Stimulated activated CD4-positive, alpha-beta T cell treated with anti-CD3 and anti-CD28 coated beads, TNF-alpha, amount 100 ng/mL, for 1 hour (primary cell): ENCODE results near the gene NUP85.
"Not testable (repeated sequence)": the region's sequence is repeated elsewhere in the genome, so short reads cannot be mapped to it uniquely, and the experiment has no call there.

Experiments used
- DNase-seq, 3 donors: peaks; one replicate each; pipeline ENCODE4 v3.0.0-alpha.2; 2020; ENCODE audit warnings: low read depth in 3 of 3, low spot score in 1 of 3

The NUP85 gene

DNA sequence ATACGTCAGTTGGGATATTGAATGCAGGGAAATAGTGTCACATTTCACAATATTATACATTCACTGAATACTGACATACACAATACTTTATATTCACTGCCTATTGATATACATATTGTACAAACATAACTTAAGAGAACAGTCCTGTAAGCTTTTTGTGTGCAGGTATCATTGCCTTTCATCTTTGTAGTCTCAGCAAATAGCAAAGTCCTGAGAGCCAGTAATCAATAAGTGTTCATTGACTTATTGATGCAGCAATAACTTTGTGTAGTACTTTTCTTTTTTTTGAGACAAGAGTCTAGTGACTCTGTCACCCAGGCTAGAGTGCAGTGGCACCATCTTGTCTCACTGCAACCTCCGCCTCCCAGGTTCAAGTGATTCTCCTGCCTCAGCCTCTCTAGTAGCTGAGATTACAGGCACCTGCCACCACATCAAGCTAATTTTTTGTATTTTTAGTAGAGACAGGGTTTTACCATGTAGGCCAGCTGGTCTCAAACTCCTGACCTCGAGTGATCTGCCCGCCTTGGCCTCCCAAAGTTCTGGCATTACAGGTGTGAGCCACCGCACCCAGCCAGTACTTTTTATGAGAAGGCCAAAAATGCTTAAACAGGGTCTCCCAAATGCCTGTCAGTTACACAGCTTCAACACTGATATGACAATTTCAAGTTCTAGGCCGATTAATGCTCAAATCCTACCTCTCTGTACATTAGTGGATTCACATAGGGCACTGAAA lies 5.4 kb upstream of the NUP85 start:
- no peak for DNase-seq

DNA sequence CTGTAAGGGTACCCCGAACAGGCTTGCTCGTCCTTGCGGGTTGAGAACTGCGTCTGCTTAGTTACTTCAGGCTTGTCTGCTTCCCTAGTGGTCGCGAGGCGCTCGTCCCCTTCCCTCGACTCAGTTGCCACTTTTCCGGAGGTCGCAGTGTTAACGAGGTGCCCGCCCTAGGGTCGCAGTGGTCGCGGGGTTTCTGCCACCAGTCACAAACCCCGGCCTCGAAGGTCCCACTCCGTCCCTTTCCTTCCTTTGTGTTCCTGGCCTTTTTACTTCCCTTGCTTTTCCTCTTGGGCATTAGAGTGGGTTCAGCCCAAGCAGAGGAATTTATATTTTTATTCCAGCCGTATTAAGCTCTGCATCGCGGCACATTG lies 299 bp downstream of the NUP85 start:
- DNase-seq = no peak

DNA sequence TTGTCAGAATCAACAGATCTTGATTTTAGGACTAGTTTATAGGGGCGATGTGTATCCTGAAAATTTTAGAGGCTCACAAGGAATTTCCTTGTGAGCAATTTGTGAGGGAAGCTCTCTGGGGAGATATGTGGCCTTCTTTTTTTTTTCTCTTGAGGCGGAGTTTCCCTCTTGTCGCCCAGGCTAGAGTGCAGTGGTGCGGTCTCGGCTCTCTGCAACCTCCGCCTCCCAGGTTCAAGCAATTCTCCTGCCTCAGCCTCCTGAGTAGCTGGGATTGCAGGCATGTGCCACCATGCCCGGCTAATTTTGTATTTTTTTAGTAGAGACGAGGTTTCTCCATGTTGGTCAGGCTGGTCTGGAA lies 1.6 kb downstream of the NUP85 start:
- DNase-seq = not testable (repeated sequence)

DNA sequence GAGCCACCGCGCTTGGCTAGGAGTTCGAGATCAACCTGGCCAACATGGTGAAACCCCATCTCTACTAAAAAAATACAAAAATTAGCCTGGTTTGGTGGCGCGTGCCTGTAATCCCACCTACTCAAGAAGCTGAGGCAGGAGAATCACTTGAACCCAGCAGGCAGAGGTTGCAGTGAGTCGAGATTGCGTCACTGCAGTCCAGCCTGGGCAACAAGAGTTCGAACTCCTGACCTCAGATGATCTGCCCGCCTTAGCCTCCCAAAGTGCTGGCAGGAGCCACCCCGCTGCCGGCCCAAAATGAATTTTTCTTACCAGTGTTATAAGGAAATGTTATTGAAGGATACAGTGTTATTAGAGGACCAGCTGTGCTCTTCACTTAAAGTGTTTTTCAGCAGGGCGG lies 2.3 kb downstream of the NUP85 start:
- no peak for DNase-seq

DNA sequence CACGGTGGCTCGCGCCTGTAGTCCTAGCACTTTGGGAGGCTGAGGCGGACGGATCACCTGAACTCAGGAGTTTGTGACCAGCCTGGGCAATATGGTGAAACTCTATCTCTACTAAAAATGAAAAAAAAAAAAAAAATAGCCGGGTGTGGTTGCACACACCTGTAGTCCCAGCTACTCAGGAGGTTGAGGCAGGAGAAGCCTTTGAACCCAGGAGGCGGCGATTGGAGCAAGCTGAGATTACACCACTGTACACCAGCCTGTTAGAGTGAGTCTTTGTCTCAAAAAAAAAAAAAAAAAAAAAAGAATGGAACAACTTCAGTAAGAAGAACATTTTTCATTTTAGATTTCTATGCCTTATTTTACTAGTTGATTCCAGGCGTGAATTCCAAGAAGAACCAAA lies 2.7 kb downstream of the NUP85 start:
- DNase-seq = no peak

DNA sequence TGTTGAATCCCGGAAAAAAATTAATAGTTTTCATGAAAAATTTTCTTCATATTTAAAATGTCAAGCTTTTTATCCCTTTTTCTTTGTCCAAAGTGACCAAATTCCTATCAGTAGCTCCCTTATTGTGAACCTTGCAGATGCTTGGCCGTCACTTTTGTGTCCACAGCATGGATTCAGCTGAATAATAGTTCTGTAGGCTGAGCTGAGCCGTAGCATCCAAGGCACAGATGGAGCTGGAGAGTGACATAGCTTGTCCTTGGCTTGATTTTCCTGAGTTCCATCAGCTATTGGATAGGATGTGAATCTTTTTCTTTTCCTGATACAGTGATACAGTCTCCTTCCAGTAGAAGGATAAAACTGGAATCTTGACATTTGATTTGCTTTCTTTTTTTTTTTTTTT lies 3.6 kb downstream of the NUP85 start:
- DNase-seq = no peak

DNA sequence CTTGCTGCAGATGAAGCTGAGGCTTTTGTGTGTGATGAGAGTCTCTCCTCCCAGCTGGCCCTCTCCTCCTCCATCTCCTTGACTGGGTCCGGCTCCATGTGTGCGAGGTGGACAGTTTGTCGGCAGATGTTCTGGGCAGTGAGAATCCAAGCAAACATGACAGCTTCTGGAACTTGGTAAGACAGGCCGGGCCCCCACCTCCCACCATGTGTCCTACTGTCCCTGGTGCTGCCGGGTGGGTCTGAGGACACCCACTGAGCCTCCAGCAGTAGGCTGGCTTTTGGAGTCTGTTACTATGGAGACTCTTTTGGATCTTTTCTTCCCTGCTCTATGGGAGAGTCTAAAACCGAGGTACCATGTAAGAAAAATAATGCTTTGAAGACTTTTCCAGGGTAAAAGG lies 12.7 kb downstream of the NUP85 start:
- no peak for DNase-seq

DNA sequence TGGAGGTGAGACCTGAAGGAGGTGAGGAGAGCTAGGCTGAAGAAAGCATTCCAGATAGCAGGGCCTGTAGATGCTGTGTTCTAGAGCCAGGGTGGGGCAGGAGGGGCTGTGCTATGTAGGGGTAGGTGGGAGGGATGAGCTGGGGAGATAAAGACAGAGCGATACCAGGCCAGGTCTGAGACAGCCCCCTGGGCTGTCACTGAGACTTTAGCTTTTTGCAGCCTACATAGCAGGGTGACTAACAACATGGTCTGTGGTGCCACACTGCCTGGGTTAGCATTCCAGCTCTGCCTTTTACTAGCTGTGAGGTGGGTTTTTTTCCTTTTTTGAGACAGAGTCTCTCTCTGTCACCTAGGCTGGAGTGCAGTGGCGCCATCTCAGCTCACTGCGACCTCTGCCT lies 14.3 kb downstream of the NUP85 start:
- DNase-seq = no peak

DNA sequence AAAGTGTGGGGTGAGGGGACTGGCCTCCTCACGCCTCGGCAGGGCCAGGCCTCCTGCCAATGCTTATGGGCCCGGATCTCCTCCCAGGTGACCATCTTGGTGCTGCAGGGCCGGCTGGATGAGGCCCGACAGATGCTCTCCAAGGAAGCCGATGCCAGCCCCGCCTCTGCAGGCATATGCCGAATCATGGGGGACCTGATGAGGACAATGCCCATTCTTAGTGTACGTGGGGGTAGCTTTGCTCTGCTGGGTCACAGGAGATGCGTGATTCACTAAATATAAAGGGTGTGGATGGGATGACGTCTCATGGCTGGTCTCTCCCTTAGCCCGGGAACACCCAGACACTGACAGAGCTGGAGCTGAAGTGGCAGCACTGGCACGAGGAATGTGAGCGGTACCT lies 19.5 kb downstream of the NUP85 start:
- no peak for DNase-seq

DNA sequence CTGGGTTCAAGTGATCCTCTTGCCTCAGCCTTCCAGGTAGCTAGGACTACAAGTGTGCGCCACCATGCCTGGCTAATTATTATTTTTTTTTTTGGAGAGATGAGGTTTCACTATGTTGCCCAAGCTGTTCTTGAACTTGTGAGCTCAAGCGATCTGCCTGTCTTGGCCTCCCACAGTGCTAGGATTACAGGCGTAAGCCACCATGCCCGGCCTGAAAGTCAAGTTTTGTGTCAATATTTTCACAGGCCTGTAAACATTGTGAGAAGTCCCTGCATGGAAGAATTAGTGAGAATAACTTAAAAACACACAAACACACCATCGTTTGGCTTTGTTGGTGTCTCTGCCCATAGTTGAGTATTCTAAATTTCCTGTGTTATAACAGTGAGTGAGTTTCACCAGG lies 22.2 kb downstream of the NUP85 start:
- DNase-seq = no peak

DNA sequence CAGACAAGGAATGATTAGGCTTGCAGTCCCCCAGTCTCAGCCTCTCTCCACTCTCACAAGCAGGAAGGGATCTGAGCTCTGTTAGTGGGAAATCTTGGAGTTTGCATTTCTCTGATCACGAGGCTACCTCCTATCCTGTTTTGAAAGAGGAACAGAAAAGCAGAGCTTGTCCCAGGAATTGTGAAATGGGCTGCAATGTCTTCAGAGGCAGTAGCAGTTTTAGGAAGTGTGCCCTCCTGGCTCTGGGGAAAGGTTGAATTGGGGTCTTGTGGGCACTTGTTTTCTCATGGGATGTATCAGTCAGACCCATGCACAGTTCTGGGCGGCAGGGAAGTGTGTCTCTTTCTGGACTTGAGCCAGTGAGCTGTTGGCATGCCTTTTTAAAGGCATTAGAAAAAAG lies 22.8 kb downstream of the NUP85 start:
- no peak for DNase-seq

DNA sequence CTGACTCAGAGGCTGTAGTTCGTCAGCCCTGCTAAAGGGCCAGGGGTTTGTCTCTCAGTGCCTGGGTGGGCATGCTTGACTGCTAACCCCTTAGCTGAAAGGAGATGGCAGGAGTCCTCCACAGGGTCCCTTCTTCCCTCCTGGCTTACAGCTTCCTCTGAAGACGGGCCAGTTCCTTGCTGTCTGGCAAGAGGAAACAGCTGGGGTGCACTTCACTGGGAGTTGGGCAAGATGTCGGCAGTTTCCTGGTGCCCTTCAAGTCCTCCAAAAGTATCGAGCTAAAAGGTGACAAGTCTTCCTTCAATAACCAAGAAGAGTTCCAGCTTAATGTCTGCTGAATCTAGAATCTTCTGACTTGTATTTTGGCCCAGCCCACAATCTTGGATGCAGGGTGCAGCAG lies 23.4 kb downstream of the NUP85 start:
- DNase-seq = no peak

DNA sequence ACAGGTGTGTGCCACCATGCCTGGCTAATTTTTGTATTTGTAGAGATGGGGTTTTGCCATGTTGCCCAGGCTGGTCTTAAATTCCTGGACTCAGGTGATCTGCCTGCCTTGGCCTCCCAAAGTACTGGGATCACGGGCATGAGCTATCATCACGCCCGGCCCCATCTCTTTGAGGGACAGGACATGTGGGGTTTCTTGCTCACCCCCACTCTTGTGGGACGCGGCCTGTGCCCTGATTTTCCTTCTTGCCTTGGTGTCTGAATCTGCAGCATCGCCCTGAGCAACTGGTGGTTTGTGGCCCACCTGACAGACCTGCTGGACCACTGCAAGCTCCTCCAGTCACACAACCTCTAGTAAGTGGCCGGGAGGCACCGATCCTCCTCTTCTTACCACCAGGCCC lies 25.6 kb downstream of the NUP85 start:
- no peak for DNase-seq

DNA sequence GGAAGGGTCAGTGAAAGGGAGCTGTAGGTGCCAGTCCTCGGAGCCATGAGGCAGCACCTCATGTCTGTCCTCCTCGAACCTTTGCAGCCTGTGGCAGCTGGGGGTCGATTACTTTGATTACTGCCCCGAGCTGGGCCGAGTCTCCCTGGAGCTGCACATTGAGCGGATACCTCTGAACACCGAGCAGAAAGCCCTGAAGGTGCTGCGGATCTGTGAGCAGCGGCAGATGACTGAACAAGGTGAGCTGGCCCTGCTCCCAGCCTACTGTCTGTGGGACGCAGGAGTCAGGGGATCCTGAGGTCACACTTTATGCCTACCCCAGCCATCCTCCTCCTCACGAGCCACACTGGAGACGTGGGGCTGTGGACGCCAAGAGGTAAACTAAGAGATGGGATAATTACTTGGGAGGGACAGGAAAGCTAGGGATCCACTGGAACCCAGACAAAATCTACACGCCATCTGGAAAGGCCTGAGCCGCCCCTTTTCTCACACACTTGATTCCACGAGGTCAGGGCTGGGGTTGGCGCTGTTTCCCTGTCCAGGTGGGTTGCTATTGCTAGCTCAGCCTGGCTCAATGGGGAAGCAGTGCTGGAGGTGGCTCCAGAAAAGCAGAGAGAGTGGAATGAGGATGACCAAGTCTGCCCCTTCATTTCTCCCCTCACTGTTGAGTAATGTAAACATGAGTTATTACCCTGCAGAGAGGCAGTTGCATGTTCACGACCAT lies 26.4 kb downstream of the NUP85 start:
- DNase-seq = no peak

DNA sequence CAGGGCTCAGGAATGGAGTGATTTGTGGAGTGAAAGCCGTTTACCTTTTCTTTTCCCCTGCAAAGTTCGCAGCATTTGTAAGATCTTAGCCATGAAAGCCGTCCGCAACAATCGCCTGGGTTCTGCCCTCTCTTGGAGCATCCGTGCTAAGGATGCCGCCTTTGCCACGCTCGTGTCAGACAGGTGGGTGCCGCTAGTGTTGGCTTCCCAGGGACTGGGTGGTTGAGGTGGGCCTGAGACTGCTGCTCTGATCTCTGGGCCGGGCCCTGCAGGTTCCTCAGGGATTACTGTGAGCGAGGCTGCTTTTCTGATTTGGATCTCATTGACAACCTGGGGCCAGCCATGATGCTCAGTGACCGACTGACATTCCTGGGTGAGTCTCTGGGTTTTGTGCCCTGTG lies 27.3 kb downstream of the NUP85 start:
- no peak for DNase-seq

DNA sequence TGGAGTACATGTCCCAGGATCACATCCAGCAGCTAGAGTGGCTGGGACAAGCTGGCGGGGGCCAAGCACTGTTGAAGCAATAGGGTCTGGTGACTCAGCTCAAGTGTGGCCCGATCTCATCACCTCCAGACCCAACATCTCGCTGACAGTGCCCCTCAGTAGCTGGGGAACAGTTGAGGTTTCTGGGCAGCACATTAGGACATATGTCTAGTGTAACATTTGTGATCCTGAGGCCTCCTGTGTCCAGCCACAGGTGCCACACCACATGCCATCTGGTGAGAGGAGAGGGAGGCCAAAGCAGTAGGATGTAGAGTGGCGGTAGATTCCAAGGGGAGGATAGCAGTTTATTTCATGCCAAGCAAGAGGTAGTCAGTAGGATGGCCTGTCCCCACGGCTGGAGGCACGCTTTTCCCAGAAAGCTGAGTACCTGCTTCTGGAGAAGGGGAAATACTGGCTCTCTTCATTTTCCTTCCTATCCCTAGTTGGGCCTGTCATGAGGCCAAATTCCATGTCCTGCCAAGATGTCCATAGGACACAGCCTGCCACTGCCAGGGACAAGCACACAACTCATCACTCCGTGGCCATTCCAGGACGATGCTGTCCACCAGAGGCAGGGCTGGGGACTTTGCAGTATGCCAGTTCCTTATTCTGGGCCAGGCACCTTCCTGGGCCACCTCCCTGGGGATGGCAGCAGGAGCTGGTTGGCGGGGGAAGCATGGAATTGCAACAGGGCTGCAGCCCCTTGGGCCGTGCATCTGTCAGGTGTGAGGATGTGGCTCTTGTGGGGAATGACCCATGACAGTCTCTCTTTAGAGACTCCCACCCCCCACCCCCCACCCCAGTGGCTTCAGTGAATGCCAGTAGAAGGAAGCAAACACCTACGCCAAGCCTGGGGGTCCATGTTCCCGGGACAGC lies 31.9 kb downstream of the NUP85 start:
- no peak for DNase-seq

DNA sequence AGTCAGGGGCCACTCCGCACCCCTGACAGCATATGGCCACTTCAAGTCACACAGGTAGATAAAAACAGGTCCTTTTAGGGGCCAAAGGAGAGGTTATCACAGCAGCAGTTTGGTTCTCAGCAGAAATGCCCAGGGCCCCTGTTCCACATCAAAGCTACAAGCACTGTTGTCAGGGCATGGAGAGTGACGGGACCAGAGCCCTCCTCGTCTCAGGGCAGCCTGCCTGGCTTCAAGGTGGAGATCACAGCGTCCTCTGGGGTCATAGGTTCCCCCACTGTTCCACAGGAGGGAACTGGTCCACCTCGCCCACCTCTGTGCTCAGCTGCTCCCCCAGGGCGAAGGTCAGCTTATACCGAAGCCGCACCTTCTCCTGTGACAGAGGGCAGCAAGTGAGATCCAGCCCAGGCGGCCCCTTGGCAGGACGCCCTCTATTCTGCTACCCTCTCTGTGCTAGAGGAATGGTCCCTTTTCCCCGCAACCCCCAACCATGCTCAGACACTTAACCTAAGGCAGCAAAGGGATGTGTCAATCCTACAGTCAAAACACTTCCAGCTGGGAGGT lies 32.6 kb downstream of the NUP85 start:
- DNase-seq = no peak

DNA sequence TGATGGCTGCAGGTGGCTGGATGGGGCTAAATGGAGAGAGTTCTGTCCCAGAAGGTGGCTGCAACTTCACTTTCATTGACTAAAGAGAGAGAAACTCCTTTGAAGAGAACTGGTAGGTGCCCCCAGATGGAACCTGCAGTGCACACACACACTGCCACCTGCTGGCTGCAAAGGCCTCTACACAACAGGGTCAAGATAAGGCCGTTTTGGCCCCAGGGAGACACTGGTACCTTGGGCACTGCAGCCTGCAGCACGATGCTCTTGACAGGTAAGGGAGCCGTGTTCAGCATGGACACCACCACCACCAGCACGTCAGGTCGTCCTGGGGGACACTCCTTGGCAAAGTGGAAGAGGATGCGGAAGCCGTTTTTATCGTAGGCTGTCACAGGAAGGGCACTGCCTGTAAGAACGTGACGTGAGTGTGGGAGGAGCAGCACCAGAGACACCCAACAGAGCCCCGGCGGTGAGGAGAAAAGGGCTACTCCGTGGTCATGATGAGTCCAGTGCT lies 33.3 kb downstream of the NUP85 start:
- peak in 2 of 3 donors; percentile 8 to 44 for DNase-seq

DNA sequence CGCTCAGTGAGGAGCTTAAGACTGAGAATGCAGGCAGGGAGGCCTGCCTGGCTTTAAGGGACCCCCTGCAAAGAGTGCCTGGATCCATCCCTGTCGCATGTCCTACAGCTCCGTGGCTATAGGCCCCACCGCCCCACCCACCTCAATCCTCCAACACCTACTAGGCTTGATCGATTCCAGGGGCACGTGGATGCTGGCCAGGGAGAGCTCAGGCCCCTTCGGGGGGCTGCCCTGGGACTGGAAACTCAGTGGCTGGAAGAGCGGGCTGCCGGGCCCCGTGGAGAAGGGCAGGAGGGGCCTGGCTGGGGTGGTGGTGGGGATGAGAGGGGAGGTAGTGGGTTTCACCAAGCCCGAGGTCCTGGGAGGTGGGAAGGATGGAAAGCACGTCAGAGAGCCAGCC lies 33.7 kb downstream of the NUP85 start:
- DNase-seq = no peak

DNA sequence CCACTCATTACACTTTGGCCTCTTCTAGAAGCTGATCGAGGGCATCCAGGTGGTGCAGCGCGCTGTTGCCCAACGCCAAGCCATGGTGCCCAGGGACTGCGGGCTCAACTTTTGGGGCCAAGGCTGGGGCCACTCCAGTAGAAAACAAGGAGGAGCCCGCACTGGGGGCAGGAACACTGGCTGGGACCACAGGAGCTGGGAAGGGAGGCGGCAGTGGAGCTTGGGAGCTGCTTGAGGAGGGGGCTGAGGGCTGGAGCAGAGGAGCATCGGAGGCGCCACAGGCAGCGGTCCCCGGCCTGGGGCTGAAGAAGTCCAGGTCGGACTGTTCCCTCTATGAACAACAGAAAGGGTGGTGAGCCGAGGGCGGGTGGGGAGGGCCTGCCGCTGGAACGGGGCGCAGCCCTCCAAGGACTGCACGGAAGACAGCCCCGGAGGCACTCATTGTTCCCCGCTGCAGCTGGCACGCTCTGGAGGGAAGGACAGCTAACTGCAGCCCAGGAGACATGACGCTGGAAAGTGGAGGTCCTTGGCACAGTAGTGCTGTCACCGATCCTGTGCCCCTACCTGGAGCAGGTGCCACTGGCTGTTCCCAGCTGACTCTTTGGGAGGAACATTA lies 34.4 kb downstream of the NUP85 start:
- no peak for DNase-seq
